ENCODE results near the gene CACNB1. TPM values are rescaled to one million over a fixed set of nuclear protein-coding genes. Genes with fewer than 3 reads are reported as not detected.

Gene CACNB1
- total and polyA plus RNA-seq, 2 of the 13 experiments (the other 11 are each of a cell fraction or from before 2014, with no cell fraction given), result 0.75 to 1.5 TPM

GRCh38 chr17:39153599-39154051 is 43.8 kb downstream of the CACNB1 start (continued):
- TF ChIP-seq ZNF10 (CRISPR knock-in tag; IDR thresholded peaks at IDR 0.05; ENCODE audit: borderline replicate concordance, low read depth) (no peak), ZNF230 (CRISPR knock-in tag; IDR thresholded peaks at IDR 0.05) (no peak), TBP (CRISPR knock-in tag; IDR thresholded peaks at IDR 0.05) (no peak), ZNF34 (CRISPR knock-in tag; IDR thresholded peaks at IDR 0.05; ENCODE audit: borderline replicate concordance) (no peak; the same call in 1 of the 2 replicates), ZNF891 (CRISPR knock-in tag; IDR thresholded peaks at IDR 0.05) (no peak), ZNF749 (CRISPR knock-in tag; IDR thresholded peaks at IDR 0.05; ENCODE audit: borderline replicate concordance) (no peak), NFYB (CRISPR knock-in tag; IDR thresholded peaks at IDR 0.05) (no peak), MZF1 (CRISPR knock-in tag; IDR thresholded peaks at IDR 0.05; ENCODE audit: borderline replicate concordance) (no peak), ZNF431 (CRISPR knock-in tag; IDR thresholded peaks at IDR 0.05; ENCODE audit: borderline replicate concordance, low read depth) (no peak), PAWR (CRISPR knock-in tag; IDR thresholded peaks at IDR 0.05; ENCODE audit: borderline replicate concordance) (no peak), ZNF576 (CRISPR knock-in tag; IDR thresholded peaks at IDR 0.05) (no peak), ZBTB25 (CRISPR knock-in tag; IDR thresholded peaks at IDR 0.05) (peak; percentile 59; the same call in 1 of the 2 replicates), ZFX (CRISPR knock-in tag; IDR thresholded peaks at IDR 0.05; ENCODE audit: low read depth) (peak; percentile 49; the same call in 1 of the 2 replicates), PRPF4 (IDR thresholded peaks at IDR 0.05; ENCODE audit: low read depth, low read length, poor library complexity, severe bottlenecking) (peak; percentile 65), TRIM24 (CRISPR knock-in tag; IDR thresholded peaks at IDR 0.05) (no peak), ZNF569 (CRISPR knock-in tag; IDR thresholded peaks at IDR 0.05; ENCODE audit: borderline replicate concordance) (no peak), CHD2 (IDR thresholded peaks at IDR 0.05; ENCODE audit: low read depth, low read length) (no peak), BHLHE40 (IDR thresholded peaks at IDR 0.05; ENCODE audit: low read length) (peak; percentile 32; the same call in 1 of the 2 replicates), TAF1 (CRISPR knock-in tag; IDR thresholded peaks at IDR 0.05) (no peak), TCF12 (IDR thresholded peaks at IDR 0.05) (no peak), TCF12 (CRISPR knock-in tag; IDR thresholded peaks at IDR 0.05) (no peak), ZBTB4 (CRISPR knock-in tag; IDR thresholded peaks at IDR 0.05; ENCODE audit: borderline replicate concordance) (no peak), CREB3 (CRISPR knock-in tag; IDR thresholded peaks at IDR 0.05) (no peak), POGK (CRISPR knock-in tag; conservative IDR thresholded peaks at IDR 0.05) (no peak; the same call in 1 of the 2 replicates)
